Neuronal stem cell (in vitro differentiated cells): ENCODE measurements around the gene TEX19.

Experiments
- DNase-seq: peaks from one replicate; pipeline ENCODE4 v3.0.0-alpha.2; 2013; ENCODE audit warnings: low spot score
- H2AFZ ChIP-seq: one replicate; pipeline ENCODE4 v1.6.1; 2013; ENCODE audit warnings: mild to moderate bottlenecking, low read length, inconsistent platforms
- H2AK5ac ChIP-seq: 2 replicates; pipeline ENCODE4 v1.6.1; 2013; ENCODE audit warnings: low read depth, mild to moderate bottlenecking, inconsistent platforms, low read length, moderate library complexity, mixed read lengths
- H2BK120ac ChIP-seq: 2 replicates; pipeline ENCODE4 v1.6.1; 2013; ENCODE audit warnings: low read depth, mild to moderate bottlenecking, inconsistent platforms, low read length, moderate library complexity, mixed read lengths
- H2BK12ac ChIP-seq: one replicate; pipeline ENCODE4 v1.6.1; 2013; ENCODE audit warnings: low read length, inconsistent platforms
- H2BK15ac ChIP-seq: 2 replicates; pipeline ENCODE4 v1.6.1; 2013; ENCODE audit warnings: mild to moderate bottlenecking, low read length, inconsistent platforms, mixed read lengths
- H2BK5ac ChIP-seq: one replicate; pipeline ENCODE4 v1.6.1; 2013; ENCODE audit warnings: inconsistent platforms, mild to moderate bottlenecking, low read length, moderate library complexity
- H3K14ac ChIP-seq: one replicate; pipeline ENCODE4 v1.6.1; 2013; ENCODE audit warnings: low read length, inconsistent platforms
- H3K18ac ChIP-seq: 2 replicates; pipeline ENCODE4 v1.6.1; 2013; ENCODE audit warnings: low read length, inconsistent platforms
- H3K23ac ChIP-seq: 2 replicates; pipeline ENCODE4 v1.6.1; 2013; ENCODE audit warnings: low read depth, mild to moderate bottlenecking, mixed read lengths, low read length, inconsistent platforms; ENCODE audit not compliant: poor library complexity
- H3K27ac ChIP-seq: replicated peaks from 3 replicates; pipeline ENCODE4 v1.5.1; 2013; ENCODE audit warnings: low read length, inconsistent platforms
- H3K27me3 ChIP-seq, 3 experiments: 2 replicates each; pipeline ENCODE4 v1.6.1; 2013; ENCODE audit warnings: low read length in 3 of 3, mild to moderate bottlenecking in 2 of 3, inconsistent platforms in 1 of 3, low read depth in 1 of 3, mixed read lengths in 1 of 3, moderate library complexity in 1 of 3; ENCODE audit not compliant: control insufficient read depth in 3 of 3, insufficient read depth in 3 of 3
- H3K36me3 ChIP-seq, 2 donors: replicated peaks in 1 of 2; 2 replicates each; pipeline ENCODE4 v1.6.1; 2013; ENCODE audit warnings: low read length in 2 of 2; ENCODE audit not compliant: control insufficient read depth in 2 of 2, insufficient read depth in 2 of 2
- H3K4ac ChIP-seq: 2 replicates; pipeline ENCODE4 v1.6.1; 2013; ENCODE audit warnings: inconsistent platforms, mild to moderate bottlenecking, low read length, moderate library complexity
- H3K4me1 ChIP-seq, 2 donors: 1 replicate in 1 of 2; 2 replicates in 1 of 2; pipeline ENCODE4 v1.6.1; 2013; ENCODE audit warnings: low read length in 2 of 2, low read depth in 1 of 2; ENCODE audit not compliant: control insufficient read depth in 2 of 2, insufficient read depth in 1 of 2
- H3K4me2 ChIP-seq: one replicate; pipeline ENCODE4 v1.6.1; 2013; ENCODE audit warnings: mild to moderate bottlenecking, low read length, inconsistent platforms; ENCODE audit not compliant: insufficient read depth, poor library complexity, severe bottlenecking
- H3K4me3 ChIP-seq, 2 donors: 2 replicates each; pipeline ENCODE4 v1.5.1; 2013; ENCODE audit warnings: low read length in 2 of 2, mild to moderate bottlenecking in 2 of 2, inconsistent platforms in 1 of 2, moderate library complexity in 1 of 2
- H3K79me1 ChIP-seq: one replicate; pipeline ENCODE4 v1.6.1; 2013; ENCODE audit warnings: low read depth, mild to moderate bottlenecking, inconsistent platforms, low read length, moderate library complexity
- H3K9ac ChIP-seq: one replicate; pipeline ENCODE4 v1.6.1; 2013; ENCODE audit warnings: mild to moderate bottlenecking, low read depth, low read length, inconsistent platforms; ENCODE audit not compliant: poor library complexity
- H3K9me3 ChIP-seq, 2 donors: replicated peaks in 1 of 2; 2 replicates each; pipeline versions ENCODE3 to v1.6.1; 2013; ENCODE audit warnings: low read length in 2 of 2, mild to moderate bottlenecking in 2 of 2, inconsistent platforms in 1 of 2, low read depth in 1 of 2, mixed read lengths in 1 of 2, moderate library complexity in 1 of 2; ENCODE audit not compliant: control insufficient read depth in 2 of 2, insufficient read depth in 1 of 2
- H4K8ac ChIP-seq: one replicate; pipeline ENCODE4 v1.6.1; 2013; ENCODE audit warnings: low read depth, mild to moderate bottlenecking, inconsistent platforms, low read length, moderate library complexity
- H4K91ac ChIP-seq: one replicate; pipeline ENCODE4 v1.6.1; 2013; ENCODE audit warnings: low read length, low read depth, mild to moderate bottlenecking, inconsistent platforms; ENCODE audit not compliant: poor library complexity
- WGBS, 2 donors: extraction: QIAGEN DNeasy Blood & Tissue Kit; methylation state at CpG; one replicate each; pipeline ENCODE4 v1.1.7; 2013; ENCODE audit warnings: missing lambda C conversion rate in 2 of 2, mixed read lengths in 1 of 2; ENCODE audit not compliant: insufficient read length in 2 of 2, insufficient replicate concordance in 1 of 2; ENCODE audit errors: extremely low coverage in 2 of 2; 5-methylcytosine and 5-hydroxymethylcytosine counted together

Gene TEX19

GRCh38 chr17:82386255-82386831 is 27.3 kb downstream of the TEX19 start:
- H2BK120ac ChIP-seq: no peak overlapping the region
- no peaks in the 10 kb centered on the region for H3K9me3 ChIP-seq
- peak overlapping the region; percentile 76 for H3K4ac ChIP-seq
- peaks cover 0 to 2% (median 0%) of the 10 kb centered on the region in 3 experiments for H3K27me3 ChIP-seq
- H2BK5ac ChIP-seq: no peak overlapping the region
- peak overlapping the region; percentile 43 for H3K23ac ChIP-seq
- no peaks in the 10 kb centered on the region for H3K36me3 ChIP-seq
- peak overlapping the region; percentile 92 for H3K18ac ChIP-seq
- H3K4me3 ChIP-seq: no peak overlapping the region
- H3K27ac ChIP-seq: no peak overlapping the region
- DNase-seq: no peak
- peak overlapping the region; percentile 58 for H2BK12ac ChIP-seq
- peak overlapping the region; percentile 96 for H2AK5ac ChIP-seq
- peak overlapping the region; percentile 68 for H2AFZ ChIP-seq
- peak overlapping the region; percentile 26 for H2BK15ac ChIP-seq
- no peak overlapping the region for H4K91ac ChIP-seq
- peak overlapping the region; percentile 98 for H3K14ac ChIP-seq
- H3K4me1 ChIP-seq: peaks cover 14 to 25% of the 10 kb centered on the region in 2 donors
- no peak overlapping the region for H3K9ac ChIP-seq
- no CpG with 5 or more reads among the region's 17 CpGs for WGBS, 2 donors
- no peaks in the 10 kb centered on the region for H3K79me1 ChIP-seq
- H4K8ac ChIP-seq: peak overlapping the region; percentile 43
- H3K4me2 ChIP-seq: no peak overlapping the region

GRCh38 chr17:82386881-82387704 is 28.0 kb downstream of the TEX19 start:
- H3K79me1 ChIP-seq: no peaks in the 10 kb centered on the region
- no peak overlapping the region for H3K4me2 ChIP-seq
- no peak overlapping the region for H4K8ac ChIP-seq
- peaks cover 14 to 25% of the 10 kb centered on the region in 2 donors for H3K4me1 ChIP-seq
- peak overlapping the region; percentile 41 for H2BK12ac ChIP-seq
- no peaks in the 10 kb centered on the region for H3K9me3 ChIP-seq
- peak overlapping the region; percentile 76 for H3K4ac ChIP-seq
- no peak overlapping the region for H3K4me3 ChIP-seq
- no peak overlapping the region for H3K9ac ChIP-seq
- no peak for DNase-seq
- no peak overlapping the region for H3K27ac ChIP-seq
- H2BK5ac ChIP-seq: no peak overlapping the region
- H2AFZ ChIP-seq: no peak overlapping the region
- no peak overlapping the region for H3K14ac ChIP-seq
- H4K91ac ChIP-seq: no peak overlapping the region
- WGBS, 2 donors: no CpG with 5 or more reads among the region's 38 CpGs
- peak overlapping the region; percentile 26 for H2BK15ac ChIP-seq
- peak overlapping the region; percentile 96 for H2AK5ac ChIP-seq
- H2BK120ac ChIP-seq: no peak overlapping the region
- H3K18ac ChIP-seq: peak overlapping the region; percentile 92
- H3K36me3 ChIP-seq: peaks cover 2 to 6% of the 10 kb centered on the region in 2 donors
- no peaks in the 10 kb centered on the region for H3K27me3 ChIP-seq
- peak overlapping the region; percentile 55 for H3K23ac ChIP-seq

- Histone ChIP-seq H3K27ac (no peak overlapping the region), H3K4me1 (peaks cover 14 to 25% of the 10 kb centered on the region in 2 donors)
- no CpG with 5 or more reads among the region's 3 CpGs for WGBS, 2 donors
Measured at GRCh38 chr17:82387705-82388106, 28.7 kb downstream of the TEX19 start.

More at GRCh38 chr17:82387705-82388106, 28.7 kb downstream of the TEX19 start:
- DNase-seq: no peak
- no peak overlapping the region for H2BK5ac ChIP-seq
- H2BK15ac ChIP-seq: no peak overlapping the region
- no peak overlapping the region for H4K91ac ChIP-seq
- peak overlapping the region; percentile 85 for H3K9ac ChIP-seq
- H3K79me1 ChIP-seq: no peaks in the 10 kb centered on the region
- H3K36me3 ChIP-seq: peaks cover 3 to 11% of the 10 kb centered on the region in 2 donors
- no peak overlapping the region for H2AFZ ChIP-seq
- H3K4ac ChIP-seq: no peak overlapping the region
- no peak overlapping the region for H2AK5ac ChIP-seq
- peak overlapping the region; percentile 89 for H3K23ac ChIP-seq
- peak overlapping the region in 1 of 2 donors; percentile 46 for H3K4me3 ChIP-seq
- no peak overlapping the region for H4K8ac ChIP-seq
- H2BK12ac ChIP-seq: peak overlapping the region; percentile 16
- peak overlapping the region; percentile 79 for H3K14ac ChIP-seq
- no peaks in the 10 kb centered on the region for H3K9me3 ChIP-seq
- H3K4me2 ChIP-seq: no peak overlapping the region
- peak overlapping the region; percentile 64 for H3K18ac ChIP-seq
- no peaks in the 10 kb centered on the region for H3K27me3 ChIP-seq
- no peak overlapping the region for H2BK120ac ChIP-seq
